ENCODE measurements around the gene TPRKB. TPM values are rescaled to one million over a fixed set of nuclear protein-coding genes. Genes with fewer than 3 reads are reported as not detected.
A peak's percentile ranks its signal among the peaks of the same experiment; 100 is the strongest.
"Not testable (repeated sequence)": the region's sequence is repeated elsewhere in the genome, so short reads cannot be mapped to it uniquely, and the experiment has no call there.

The TPRKB gene
- polyA plus RNA-seq, 1 donor, result 78.6 TPM

DNA sequence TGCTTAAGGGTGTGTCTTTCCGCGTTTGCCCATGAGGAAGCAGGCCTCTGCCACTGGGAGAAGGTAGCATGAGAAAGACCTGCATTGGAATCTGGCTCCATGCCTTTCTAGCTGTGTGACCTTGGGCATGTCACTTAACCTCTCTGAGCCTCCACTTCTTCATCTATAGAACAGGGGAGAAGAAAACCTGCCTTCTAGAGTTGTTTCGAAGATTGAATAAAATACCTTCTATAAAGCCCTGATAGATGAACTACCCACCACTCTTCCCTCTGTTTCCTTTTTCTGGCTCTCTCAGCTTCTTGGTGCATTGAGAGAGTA is 35.7 kb downstream of the TPRKB start:
- not testable (repeated sequence) for DNase-seq

DNA sequence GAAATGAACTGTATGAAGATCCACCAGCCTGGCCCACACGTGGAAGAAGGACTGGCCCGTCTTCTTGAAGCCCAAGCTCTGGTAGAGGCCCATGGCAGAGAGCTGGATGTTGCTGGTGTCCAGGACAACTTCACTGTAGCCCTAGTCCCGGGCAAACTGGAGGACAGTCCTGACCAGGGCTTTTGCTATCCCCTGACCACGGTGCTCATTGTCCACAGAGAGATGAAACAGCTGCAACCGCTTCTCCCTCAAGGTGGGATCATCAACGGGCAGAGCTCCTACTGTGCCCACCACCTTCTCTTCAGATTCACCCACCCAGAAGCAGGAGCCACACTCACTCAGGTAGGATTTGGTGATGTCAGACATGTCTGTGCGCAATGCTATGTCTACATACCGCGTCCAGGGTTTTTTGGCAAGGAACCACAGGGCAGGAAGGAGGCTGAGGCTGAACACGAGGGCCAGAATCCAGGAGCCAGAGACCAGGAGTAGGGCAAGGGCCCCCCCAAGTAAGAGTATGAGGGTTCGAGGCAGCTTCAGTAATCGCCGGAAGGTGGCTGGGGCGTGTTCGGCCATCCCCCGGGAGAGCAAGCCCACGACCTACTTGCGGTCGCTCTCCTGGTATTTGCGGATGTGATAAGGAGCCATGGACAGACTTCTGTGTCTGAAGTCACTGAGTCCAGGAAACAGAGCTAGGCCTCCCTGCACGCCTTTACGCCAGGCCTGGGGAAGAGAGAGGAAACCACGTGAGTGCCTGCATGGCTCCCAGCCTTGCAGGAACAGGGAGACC is 36.3 kb downstream of the TPRKB start:
- no peak for DNase-seq

DNA sequence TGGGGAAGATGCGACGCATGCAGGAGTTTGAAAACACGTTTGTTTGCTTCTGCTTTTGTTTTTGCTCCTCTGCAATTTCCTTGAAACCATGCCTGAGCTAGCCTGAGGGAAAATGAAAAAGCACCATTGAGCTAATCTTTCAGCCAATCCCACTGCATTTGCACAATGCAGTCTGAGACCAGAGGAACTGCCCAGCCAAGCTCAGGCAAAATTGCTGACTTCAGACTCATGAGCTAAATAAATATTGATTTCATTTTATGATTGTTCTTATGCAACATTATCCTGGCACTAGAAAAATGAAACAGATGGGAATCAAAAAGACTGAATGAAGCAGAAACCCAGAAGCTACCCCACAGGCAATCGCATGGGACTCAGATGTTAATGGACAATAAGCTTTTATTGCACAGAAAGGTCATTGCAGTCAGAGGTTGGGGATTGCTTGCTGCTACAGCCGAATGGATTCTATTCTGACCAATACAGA is 37.0 kb downstream of the TPRKB start:
- DNase-seq, result no peak

DNA sequence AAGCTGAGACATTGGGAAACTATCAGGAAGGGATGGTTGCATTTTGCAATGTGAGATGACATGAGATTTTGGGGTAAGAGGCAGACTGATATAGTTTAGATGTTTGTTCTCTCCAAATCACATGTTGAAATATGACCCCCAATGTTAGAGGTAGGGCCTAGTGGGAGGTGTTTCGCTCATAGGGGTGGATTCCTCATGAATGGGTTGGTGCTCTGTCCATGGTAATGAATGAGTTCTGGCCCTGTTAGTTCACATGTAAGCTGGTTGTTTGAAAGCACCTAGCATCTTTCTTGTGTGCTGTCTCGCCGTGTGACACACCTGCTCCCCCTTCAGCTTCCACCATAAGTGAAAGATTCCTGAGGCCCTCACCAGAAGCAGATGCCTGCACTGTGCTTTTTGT is 37.7 kb downstream of the TPRKB start:
- DNase-seq, result no peak

DNA sequence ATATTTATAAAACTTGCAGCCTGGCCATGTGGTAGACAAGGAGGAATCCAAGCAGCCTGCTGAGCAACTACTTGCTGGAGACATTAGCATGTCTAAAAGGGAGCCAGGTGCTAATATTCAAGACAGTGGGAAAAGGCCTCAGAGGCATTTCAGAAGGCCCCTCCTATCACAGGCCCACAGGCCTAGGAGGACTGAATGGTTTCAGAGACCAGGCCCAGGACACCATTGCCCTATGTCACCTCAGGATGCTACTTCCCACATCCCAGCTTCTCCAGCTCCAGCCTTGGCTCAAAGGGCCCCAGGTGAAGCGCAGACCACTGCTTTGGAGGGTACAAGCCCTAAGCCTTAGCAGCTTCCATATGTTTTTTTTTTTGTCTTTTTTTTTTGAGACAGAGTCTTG is 39.0 kb downstream of the TPRKB start:
- DNase-seq, result no peak

DNA sequence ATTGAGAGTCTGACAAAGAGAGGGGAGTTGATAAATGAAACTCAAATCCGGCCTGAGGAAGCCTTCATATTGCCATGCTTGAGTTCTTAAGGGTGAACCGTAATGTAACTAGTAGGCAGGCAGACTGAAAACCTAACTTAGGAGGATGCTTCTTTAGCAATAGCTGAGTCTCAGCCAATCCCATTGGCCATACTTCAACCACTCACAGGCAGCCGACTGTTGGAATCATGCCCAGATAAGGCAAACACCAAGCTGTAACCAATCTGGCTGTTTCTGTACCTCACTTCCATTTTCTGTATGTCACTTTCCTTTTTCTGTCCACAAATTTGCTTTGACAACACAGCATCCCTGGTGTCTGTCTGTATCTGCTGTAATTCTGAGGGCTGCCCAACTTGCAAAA is 39.5 kb downstream of the TPRKB start:
- no peak for DNase-seq

DNA sequence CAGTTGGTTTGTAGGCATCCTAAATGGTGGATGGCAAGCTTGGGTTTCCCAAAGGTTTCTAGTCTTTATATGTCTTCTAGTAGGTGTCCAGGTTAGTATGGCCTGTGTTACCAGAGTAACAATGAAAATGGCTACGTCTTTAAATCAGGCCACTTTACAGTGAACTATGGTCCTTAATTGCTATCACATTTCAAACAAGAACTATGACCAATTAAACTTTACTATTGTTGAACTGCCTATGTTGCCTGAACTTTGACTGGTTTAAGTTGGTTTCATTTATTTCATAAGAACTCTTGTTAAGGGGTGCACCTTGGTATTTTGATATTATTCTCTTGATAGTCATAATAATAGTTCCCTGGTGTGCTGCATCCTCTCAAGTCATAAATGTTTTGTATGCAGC is 40.2 kb downstream of the TPRKB start:
- not testable (repeated sequence) for DNase-seq

DNA sequence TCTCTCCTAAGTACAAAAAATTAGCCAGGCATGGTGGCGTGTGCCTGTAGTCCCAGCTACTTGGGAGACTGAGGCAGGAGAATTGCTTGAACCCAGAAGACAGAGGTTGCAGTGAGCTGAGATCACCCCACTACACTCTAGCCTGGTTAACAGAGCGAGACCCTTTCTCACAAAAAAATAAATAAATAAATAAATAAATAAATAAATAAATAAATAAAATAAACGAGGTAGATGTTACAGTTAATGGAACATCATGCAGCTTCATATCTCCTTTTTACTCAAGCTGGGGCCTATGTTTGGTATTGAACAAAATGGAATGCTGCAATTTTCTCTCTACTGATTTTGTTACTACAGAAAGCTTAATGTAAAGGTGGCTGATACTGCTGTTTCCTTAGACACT is 40.6 kb downstream of the TPRKB start:
- DNase-seq, result not testable (repeated sequence)

DNA sequence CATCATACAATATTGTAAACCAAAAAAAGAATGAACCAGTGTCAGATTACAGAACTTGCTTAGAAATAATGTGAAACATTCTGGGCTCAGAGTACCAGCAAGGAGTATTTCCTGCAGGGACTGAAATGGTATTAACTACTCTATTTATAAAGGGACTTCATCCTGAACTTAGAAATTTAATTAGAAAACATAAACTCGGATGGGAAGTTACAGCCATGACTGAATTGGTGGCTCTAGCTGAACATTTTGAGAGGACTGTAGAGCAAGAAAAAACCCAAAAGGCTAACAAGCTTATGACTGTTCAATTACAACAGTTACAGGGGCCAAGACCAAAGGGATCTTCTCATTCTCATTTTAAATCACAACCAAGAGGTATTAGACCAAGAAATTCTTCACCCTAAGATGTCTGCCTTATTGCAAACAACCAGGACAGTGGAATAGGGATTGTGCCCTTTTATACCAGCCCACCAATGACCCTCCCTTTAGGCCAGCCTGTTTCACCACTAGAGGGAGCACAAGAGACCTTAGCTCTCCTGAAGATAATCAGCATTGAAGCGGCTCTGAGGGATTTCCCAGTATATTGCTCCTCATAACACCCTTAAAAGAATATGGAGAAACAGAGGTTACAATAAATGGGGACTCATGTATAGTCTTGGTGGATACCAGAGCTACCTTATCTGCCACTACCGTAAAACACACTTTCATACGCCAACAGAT is 46.6 kb downstream of the TPRKB start:
- DNase-seq, result not testable (repeated sequence)

DNA sequence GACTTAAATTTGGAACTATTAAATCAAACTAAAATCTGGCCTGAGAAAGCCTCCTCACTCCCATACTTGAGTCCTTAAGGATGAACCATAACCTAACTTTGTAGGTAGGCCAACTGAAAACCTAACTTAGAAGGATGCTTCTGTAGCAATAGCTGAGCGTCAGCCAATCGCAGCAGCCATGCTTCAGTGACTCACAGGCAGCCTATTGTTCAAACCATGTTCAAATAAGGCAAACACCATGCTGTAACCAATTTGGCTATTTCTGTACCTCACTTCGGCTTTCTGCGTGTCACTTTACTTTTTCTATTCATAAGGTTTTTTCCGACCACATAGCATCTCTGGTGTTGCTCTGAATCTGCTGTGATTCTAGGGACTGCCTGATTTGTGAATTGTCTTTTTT is 48.7 kb downstream of the TPRKB start:
- not testable (repeated sequence) for DNase-seq

DNA sequence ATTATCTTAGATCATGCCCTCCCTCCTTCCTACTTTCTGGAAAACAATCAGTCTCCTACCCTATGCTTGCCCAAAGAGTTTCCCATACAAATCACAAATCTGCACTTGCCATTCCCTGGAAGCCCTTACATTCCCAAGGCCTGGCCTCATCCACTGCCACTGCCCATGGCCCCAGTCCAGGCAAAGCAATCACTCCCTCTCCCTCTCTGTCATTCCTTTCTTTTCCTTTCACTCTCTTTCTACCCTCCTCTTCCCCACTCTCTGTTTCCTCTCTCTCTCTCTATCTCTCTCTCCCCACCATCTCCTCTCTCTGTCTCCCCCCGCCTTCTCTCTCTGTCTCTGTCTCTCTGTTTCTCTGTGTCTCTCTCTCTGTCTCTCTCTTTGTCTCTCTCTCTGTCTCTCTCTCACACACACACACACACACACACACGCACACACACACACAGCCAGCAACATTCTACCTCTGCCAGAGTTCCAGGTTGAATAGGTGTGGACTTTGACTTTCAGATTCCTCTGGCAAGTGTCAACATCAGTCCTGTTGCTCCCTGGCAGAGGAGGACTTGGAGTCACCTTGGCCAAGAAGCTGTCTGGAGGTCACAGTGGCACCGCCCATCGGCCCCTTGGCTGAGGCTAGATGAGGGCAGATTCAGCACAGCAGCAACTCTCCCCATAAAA is 51.2 kb downstream of the TPRKB start:
- no peak for DNase-seq

DNA sequence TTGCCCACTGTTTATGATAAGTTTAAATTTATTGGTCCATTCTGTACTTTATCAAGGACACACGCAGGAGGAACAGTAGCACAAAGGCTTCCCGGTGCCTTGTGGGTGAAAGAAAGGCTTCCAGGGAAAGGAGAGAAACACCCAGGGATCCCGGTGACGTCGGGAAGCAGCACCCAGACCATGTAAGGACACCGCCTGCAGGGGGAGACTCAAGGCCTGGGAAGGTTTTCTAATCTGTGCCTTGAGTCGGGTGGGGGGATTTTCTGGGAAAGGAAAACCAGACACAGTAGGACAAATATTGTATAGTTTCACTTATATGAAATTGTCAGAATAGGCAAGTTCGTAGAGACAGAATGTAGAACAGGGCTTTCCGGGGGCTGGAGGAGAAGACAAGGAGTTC is 52.2 kb downstream of the TPRKB start:
- not testable (repeated sequence) for DNase-seq

DNA sequence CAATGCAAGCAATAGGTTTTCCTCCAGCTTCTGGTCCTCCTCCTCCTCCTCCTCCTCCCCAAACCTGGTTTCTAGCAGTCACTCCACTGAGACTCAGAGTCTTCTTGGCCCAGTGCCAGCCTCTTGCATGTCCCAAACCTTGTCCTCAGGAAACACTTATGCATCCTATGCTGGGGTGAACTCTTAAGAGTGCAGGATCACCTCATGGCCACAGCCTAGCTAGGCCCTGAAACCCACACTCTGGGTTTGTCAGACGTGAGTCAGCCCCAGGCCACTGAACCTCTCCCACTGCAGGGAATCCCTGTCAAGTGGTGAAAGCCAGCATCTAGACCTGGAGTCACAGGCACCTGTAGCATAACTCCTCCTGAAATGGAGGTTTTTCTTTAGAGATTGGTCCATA is 52.8 kb downstream of the TPRKB start:
- DNase-seq, result not testable (repeated sequence)

DNA sequence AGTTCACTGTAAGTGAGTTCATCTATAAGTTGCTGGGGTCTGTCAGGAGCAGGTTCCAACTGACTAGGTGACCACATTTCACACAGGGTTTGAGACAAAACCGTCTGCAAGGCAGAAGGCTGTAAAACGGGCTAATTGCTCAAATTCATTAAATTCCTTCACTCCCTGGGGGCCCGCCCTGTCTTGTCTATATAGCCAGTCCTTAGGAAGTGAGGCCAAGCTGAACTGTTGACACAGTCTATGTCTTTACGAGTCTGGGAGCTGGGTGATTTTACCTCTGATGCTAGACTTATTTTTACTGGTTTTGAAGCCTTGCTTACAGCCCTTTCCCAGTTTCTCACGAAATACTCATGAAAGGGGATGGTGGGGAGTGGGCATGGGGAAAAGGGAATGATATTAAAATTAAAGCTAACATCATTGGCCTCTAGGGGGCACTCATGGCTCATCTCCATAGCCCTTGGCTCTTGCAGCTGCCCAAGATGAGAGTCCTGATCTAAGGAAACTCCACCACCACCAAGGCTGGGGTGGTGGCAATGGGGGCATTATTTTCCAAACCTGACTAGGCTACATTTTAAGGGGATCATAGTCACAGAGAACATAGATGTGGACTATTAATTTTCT is 57.1 kb downstream of the TPRKB start:
- peak; percentile 25 for DNase-seq

Other genes starting within 250 kb of the TPRKB start
- gene NAT8, start 94.9 kb downstream of the TPRKB start, polyA plus RNA-seq (ENCODE audit: insufficient read length), result 18.6 TPM
- gene DUSP11, start 42.8 kb upstream of the TPRKB start, polyA plus RNA-seq (ENCODE audit: insufficient read length), result 34.1 TPM
- gene C2orf78, start 46.8 kb upstream of the TPRKB start, polyA plus RNA-seq (ENCODE audit: insufficient read length), result not detected
- 63.8 TPM for gene STAMBP, start 91.6 kb upstream of the TPRKB start, polyA plus RNA-seq (ENCODE audit: insufficient read length)
- 0.40 TPM for gene ACTG2, start 155.7 kb upstream of the TPRKB start, polyA plus RNA-seq (ENCODE audit: insufficient read length)
- 66.3 TPM for gene DGUOK, start 189.5 kb upstream of the TPRKB start, polyA plus RNA-seq (ENCODE audit: insufficient read length)
- gene TET3, start 247.6 kb upstream of the TPRKB start, polyA plus RNA-seq (ENCODE audit: insufficient read length), result 26.2 TPM